Body of pancreas (tissue), 4 donors: ENCODE measurements around the gene CRYBG3. TPM values are rescaled to one million over a fixed set of nuclear protein-coding genes. Genes with fewer than 3 reads are reported as not detected.
A peak's percentile ranks its signal among the peaks of the same experiment; 100 is the strongest.
"Not testable (repeated sequence)": the region's sequence is repeated elsewhere in the genome, so short reads cannot be mapped to it uniquely, and the experiment has no call there.

ENCODE experiments used
- ATAC-seq: fragments of 150-250 bp; one replicate; pipeline ENCODE4 v1.9.1; 2016
- DNase-seq, 4 donors: peaks; one replicate each; pipeline ENCODE4 v3.0.0-alpha.2; 2019
- H3K27ac ChIP-seq, 4 donors: fragments of 200-600 bp; sonication (generic); 1 replicate in 3 of 4; 2 replicates in 1 of 4; pipeline versions ENCODE4 v1.5.1 to v1.6.1; 2016 to 2019; ENCODE audit warnings: mild to moderate bottlenecking in 1 of 4, mixed read lengths in 1 of 4, moderate library complexity in 1 of 4
- H3K27me3 ChIP-seq, 2 donors: fragments of 200-600 bp; sonication (generic); one replicate each; pipeline ENCODE4 v1.6.0; 2016; ENCODE audit warnings: mild to moderate bottlenecking in 1 of 2
- H3K36me3 ChIP-seq, 2 donors: fragments of 200-600 bp; sonication (generic); replicated peaks in 1 of 2; 2 replicates each; pipeline ENCODE4 v1.5.1; 2016; ENCODE audit warnings: low read depth in 2 of 2; ENCODE audit not compliant: insufficient read depth in 1 of 2
- H3K4me1 ChIP-seq: fragments of 200-600 bp; sonication (generic); one replicate; pipeline ENCODE4 v1.6.0; 2016
- H3K4me3 ChIP-seq, 2 donors: fragments of 200-600 bp; sonication (generic); 1 replicate in 1 of 2; 2 replicates in 1 of 2; pipeline ENCODE4 v1.5.1; 2016 to 2019
- H3K9me3 ChIP-seq, 3 donors: fragments of 200-600 bp; sonication (generic); 1 replicate in 2 of 3; 2 replicates in 1 of 3; pipeline ENCODE4 v1.5.1; 2016
- POLR2A ChIP-seq, 3 donors: fragments of 450-650 bp; IDR thresholded peaks; one replicate each; pipeline ENCODE4 v1.6.1; 2016; ENCODE audit warnings: antibody characterized with exemption in 3 of 3, mild to moderate bottlenecking in 2 of 3
- WGBS, 2 donors: methylation state at CpG; one replicate each; pipeline ENCODE4 v1.1.5; 2017; 5-methylcytosine and 5-hydroxymethylcytosine counted together
- intact Hi-C: fragments of 100-400 bp; cut with DNase I; formaldehyde crosslinking; loops from one replicate; pipeline ENCODE4 v1.15.1; 2023
- total RNA-seq, 2 donors: library from RNA; depleted of rRNA; stranded (reverse); fragments of >200 nt; gene quantifications; one replicate each; pipeline ENCODE4 v1.1.0, GENCODE V29; 2016
- TF ChIP-seq, protein P1 (sequence below), 7 experiments: fragments of 450-650 bp in 4 of 7; fragments of 200-600 bp in 3 of 7; sonication (generic) in 3 of 7; IDR thresholded peaks; one replicate each; pipeline ENCODE4 v1.5.1; 2016 to 2019; ENCODE audit warnings: antibody characterized with exemption in 7 of 7

Gene CRYBG3
- total RNA-seq, 2 donors from 2014 or later = 14.5 to 17.1 TPM

DNA sequence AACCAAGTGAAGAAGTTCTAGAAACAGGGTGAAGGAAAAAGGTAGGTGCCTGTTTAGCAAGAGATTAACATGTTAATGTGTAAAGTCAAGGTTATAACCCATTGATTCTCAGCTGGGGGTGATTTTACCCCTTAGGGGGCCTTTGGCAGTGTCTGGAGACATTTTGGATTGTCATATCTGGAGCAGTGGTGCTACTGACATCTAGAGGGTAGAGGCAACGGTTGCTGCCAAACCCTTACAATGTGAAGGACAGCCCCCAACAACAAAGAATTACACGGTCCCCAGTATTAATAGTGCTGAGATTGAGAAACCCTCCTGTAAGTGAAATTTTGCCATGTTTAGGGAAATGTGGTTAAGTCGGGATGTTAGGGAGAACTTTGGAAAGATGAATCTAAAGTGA is 74.7 kb downstream of the CRYBG3 start:
- Histone ChIP-seq H3K27me3 (no peaks in the 10 kb centered on the region), H3K27ac (no peak overlapping the region), H3K4me3 (no peak overlapping the region), H3K9me3 (no peaks in the 10 kb centered on the region), H3K4me1 (peaks cover 5% of the 10 kb centered on the region), H3K36me3 (no peaks in the 10 kb centered on the region)
- intact Hi-C loops = no loop called here
- no peak for TF ChIP-seq POLR2A (IDR thresholded peaks at IDR 0.05)
- TF ChIP-seq, protein P1, sequence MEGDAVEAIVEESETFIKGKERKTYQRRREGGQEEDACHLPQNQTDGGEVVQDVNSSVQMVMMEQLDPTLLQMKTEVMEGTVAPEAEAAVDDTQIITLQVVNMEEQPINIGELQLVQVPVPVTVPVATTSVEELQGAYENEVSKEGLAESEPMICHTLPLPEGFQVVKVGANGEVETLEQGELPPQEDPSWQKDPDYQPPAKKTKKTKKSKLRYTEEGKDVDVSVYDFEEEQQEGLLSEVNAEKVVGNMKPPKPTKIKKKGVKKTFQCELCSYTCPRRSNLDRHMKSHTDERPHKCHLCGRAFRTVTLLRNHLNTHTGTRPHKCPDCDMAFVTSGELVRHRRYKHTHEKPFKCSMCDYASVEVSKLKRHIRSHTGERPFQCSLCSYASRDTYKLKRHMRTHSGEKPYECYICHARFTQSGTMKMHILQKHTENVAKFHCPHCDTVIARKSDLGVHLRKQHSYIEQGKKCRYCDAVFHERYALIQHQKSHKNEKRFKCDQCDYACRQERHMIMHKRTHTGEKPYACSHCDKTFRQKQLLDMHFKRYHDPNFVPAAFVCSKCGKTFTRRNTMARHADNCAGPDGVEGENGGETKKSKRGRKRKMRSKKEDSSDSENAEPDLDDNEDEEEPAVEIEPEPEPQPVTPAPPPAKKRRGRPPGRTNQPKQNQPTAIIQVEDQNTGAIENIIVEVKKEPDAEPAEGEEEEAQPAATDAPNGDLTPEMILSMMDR (IDR thresholded peaks at IDR 0.05) = no peak
- ATAC-seq (no peak), DNase-seq (no peak)
- WGBS, 2 donors = 87 to 93% methylated on average over 3 of the region's 3 CpGs

DNA sequence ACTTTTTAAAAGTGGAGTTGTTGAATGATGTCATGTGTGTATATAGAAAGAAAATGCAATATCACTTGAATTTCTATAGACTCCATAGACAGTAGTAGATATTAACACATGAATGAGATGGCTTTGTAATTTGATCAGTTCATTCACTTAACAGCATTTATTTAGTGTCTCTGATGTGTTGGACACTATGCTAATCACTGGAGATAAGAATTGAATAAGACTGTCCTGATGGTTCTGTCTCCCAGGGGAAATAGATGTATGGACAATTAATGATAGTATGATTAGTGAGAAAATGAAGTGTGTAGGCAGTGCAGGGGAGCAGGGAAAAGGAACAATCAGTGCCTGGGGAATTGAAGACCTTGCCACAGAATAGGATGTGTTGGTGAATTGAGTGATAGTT is 77.5 kb downstream of the CRYBG3 start:
- H3K36me3 ChIP-seq = no peaks in the 10 kb centered on the region
- ATAC-seq = no peak
- DNase-seq = no peak
- H3K4me3 ChIP-seq = no peak overlapping the region
- TF ChIP-seq POLR2A (IDR thresholded peaks at IDR 0.05) = no peak
- TF ChIP-seq, protein P1 (IDR thresholded peaks at IDR 0.05) = no peak
- H3K27me3 ChIP-seq = no peaks in the 10 kb centered on the region
- no peak overlapping the region for H3K27ac ChIP-seq
- H3K9me3 ChIP-seq = no peaks in the 10 kb centered on the region
- H3K4me1 ChIP-seq = peaks cover 5% of the 10 kb centered on the region
- intact Hi-C loops = no loop called here

DNA sequence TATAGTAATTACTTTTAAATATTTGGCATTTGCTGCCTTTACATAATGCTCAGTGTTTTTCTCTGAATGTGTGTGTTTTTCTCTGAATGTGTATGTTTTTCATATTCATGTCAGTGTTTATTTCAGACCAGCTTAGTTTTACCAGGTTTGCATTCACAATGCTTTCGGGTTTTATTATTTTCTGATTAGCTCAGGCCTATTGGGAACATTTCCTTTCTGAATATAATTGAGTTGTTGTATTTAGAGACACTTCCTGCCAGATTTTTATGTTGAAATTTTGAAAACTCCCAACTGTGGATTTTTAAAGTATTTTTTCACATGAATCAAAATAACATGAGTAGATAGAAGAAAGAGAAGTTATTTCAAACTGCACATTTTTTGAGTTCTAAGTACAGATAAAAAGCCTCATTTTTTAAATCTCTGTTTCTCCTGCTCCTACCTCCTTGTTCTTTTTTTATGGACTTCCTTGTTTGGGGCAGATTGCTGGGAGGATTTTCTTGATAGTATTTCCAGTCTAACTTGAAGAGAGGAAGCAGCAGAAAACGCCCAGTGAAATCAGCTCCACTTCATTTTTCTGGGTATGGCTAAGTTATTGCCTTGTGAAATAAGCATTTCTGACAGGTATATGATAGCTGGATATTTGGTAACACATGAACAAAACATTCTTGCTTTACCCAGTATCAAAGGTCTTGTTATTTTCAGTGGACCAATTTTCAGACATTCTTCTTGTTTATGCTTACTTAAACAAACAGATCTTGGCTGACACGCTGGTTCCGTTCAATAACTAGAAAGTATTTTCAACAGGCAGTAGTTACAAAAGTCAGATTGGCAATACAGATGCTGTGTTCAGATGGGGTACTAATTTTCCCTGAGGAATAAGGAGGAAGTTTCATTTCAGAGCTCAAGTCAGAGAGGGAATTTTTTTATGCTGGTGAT is 79.8 kb downstream of the CRYBG3 start:
- ATAC-seq (peak; percentile 12), DNase-seq (no peak)
- peaks cover 5% of the 10 kb centered on the region for H3K4me1 ChIP-seq
- TF ChIP-seq, protein P1 (IDR thresholded peaks at IDR 0.05) = no peak
- no peak for TF ChIP-seq POLR2A (IDR thresholded peaks at IDR 0.05)
- WGBS, 2 donors = 46 to 55% methylated on average over 4 of the region's 4 CpGs
- intact Hi-C loops = no loop called here
- H3K27me3 ChIP-seq = no peaks in the 10 kb centered on the region
- H3K36me3 ChIP-seq = no peaks in the 10 kb centered on the region
- no peak overlapping the region for H3K4me3 ChIP-seq
- peak overlapping the region in 2 of 4 donors; percentile 3 to 15 for H3K27ac ChIP-seq
- no peaks in the 10 kb centered on the region for H3K9me3 ChIP-seq

DNA sequence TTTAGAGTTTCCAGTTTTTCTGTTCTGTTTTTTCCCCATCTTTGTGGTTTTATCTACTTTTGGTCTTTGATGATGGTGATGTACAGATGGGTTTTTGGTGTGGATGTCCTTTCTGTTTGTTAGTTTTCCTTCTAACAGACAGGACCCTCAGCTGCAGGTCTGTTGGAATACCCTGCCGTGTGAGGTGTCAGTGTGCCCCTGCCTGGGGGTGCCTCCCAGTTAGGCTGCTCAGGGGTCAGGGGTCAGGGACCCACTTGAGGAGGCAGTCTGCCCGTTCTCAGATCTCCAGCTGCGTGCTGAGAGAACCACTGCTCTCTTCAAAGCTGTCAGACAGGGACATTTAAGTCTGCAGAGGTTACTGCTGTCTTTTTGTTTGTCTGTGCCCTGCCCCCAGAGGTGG is 88.0 kb downstream of the CRYBG3 start:
- ATAC-seq, intact Hi-C loops, H3K4me1 ChIP-seq, H3K4me3 ChIP-seq, DNase-seq, H3K9me3 ChIP-seq, H3K36me3 ChIP-seq, H3K27me3 ChIP-seq, H3K27ac ChIP-seq: not testable (repeated sequence)
- WGBS, 2 donors = no CpG with 5 or more reads among the region's 3 CpGs

DNA sequence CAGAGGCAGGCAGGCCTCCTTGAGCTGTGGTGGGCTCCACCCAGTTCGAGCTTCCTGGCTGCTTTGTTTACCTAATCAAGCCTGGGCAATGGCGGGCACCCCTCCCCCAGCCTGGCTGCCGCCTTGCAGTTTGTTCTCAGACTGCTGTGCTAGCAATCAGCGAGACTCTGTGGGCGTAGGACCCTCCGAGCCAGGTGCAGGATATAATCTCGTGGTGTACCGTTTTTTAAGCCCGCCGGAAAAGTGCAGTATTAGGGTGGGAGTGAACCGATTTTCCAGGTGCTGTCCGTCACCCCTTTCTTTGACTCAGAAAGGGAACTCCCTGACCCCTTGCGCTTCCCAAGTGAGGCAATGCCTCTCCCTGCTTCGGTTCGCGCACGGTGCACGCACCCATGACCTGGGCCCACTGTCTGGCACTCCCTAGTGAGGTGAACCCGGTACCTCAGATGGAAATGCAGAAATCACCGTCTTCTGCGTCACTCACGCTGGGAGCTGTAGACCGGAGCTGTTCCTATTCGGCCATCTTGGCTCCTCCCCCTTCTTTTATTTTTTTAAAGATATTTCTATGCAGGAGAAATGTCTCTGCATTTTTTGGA is 88.5 kb downstream of the CRYBG3 start:
- 79 to 96% methylated on average over 20 to 23 of the region's 24 CpGs for WGBS, 2 donors
- DNase-seq, intact Hi-C loops, H3K36me3 ChIP-seq, H3K9me3 ChIP-seq, H3K4me1 ChIP-seq, H3K27me3 ChIP-seq, ATAC-seq, H3K4me3 ChIP-seq, H3K27ac ChIP-seq: not testable (repeated sequence)
